HCT116 (cell line): Measurements from ENCODE around the gene RPL18A. TPM values are rescaled to one million over a fixed set of nuclear protein-coding genes. Genes with fewer than 3 reads are reported as not detected.

Experiments used
- ATAC-seq: fragments of 200-7000 bp; cut with Tn5 transposase; 2 replicates; pipeline ENCODE4 v1.9.1; 2020; ENCODE audit warnings: mild to moderate bottlenecking, moderate library complexity
- BruUV-seq: library from RNA; stranded (reverse); fragments of 400-500 nt; replicated peaks from 2 replicates; lab custom pipeline; 2021; lab: Mats Ljungman, UMichigan
- CTCF ChIA-PET: fragments of 300-600 bp; sonication (Branson Sonifier 250); formaldehyde crosslinking; loops from one replicate; lab custom pipeline; 2021; ENCODE audit warnings: antibody characterized with exemption; lab: Charles Lee
- POLR2A ChIA-PET: fragments of 300-600, 350-600 bp; sonication (Branson Sonifier 250); formaldehyde crosslinking; loops from one replicate; lab custom pipeline; 2021; ENCODE audit warnings: antibody characterized with exemption; lab: Charles Lee
- RAD21 ChIA-PET, 2 experiments: fragments of 300-600 bp; sonication (Branson Sonifier 250); formaldehyde crosslinking; loops; one replicate each; lab custom pipeline; 2023; ENCODE audit warnings: low total read pairs in 2 of 2; ENCODE audit not compliant: uncharacterized antibody in 2 of 2, unreplicated experiment in 2 of 2, low non-redundant PET in 1 of 2; lab: Charles Lee
- DNase-seq: peaks from one replicate; pipeline ENCODE4 v3.0.0-alpha.2; 2010; ENCODE audit warnings: low read depth, low spot score
- H2AFZ ChIP-seq: fragments of 200-600 bp; shearing (Covaris generic), sonication (generic); 2 replicates; pipeline ENCODE4 v1.6.1; 2017; ENCODE audit warnings: low read depth, mixed run types, mixed read lengths, antibody characterized with exemption, low read length; ENCODE audit not compliant: poor library complexity, severe bottlenecking
- H3K27ac ChIP-seq: 2 replicates; pipeline ENCODE4 v1.5.1; 2012; ENCODE audit warnings: low read depth, low read length
- H3K27me3 ChIP-seq: fragments of 200-600 bp; sonication (generic); 2 replicates; pipeline ENCODE4 v1.6.1; 2016; ENCODE audit warnings: mixed run types, low read length, mixed read lengths; ENCODE audit not compliant: insufficient read depth
- H3K36me3 ChIP-seq, 2 experiments: fragments of 200-500 bp in 1 of 2; fragments of 200-600 bp in 1 of 2; sonication (Bioruptor generic) in 1 of 2; sonication (generic) in 1 of 2; 2 replicates each; pipeline versions ENCODE4 v1.5.1 to v1.6.1; 2014 to 2016; ENCODE audit warnings: low read length in 2 of 2, inconsistent platforms in 1 of 2, mixed read lengths in 1 of 2, mixed run types in 1 of 2; ENCODE audit not compliant: insufficient read depth in 2 of 2, control insufficient read depth in 1 of 2
- H3K4me1 ChIP-seq, 2 experiments: fragments of 200-600 bp in 1 of 2; sonication (generic) in 1 of 2; 2 replicates each; pipeline versions ENCODE4 v1.5.1 to v1.6.1; 2012 to 2017; ENCODE audit warnings: low read length in 2 of 2, inconsistent platforms in 1 of 2, mild to moderate bottlenecking in 1 of 2, mixed read lengths in 1 of 2, mixed run types in 1 of 2, moderate library complexity in 1 of 2; ENCODE audit not compliant: insufficient read depth in 2 of 2, control insufficient read depth in 1 of 2
- H3K4me2 ChIP-seq: fragments of 200-600 bp; sonication (generic); 2 replicates; pipeline ENCODE4 v1.6.1; 2017; ENCODE audit warnings: mixed run types, low read length, mixed read lengths
- H3K4me3 ChIP-seq, 2 experiments: fragments of 200-600 bp in 1 of 2; sonication (generic) in 1 of 2; replicated peaks in 1 of 2; 2 replicates each; pipeline ENCODE4 v1.5.1; 2011 to 2016; ENCODE audit warnings: low read length in 2 of 2, control low read depth in 1 of 2, low read depth in 1 of 2, mild to moderate bottlenecking in 1 of 2, mixed read lengths in 1 of 2, mixed run types in 1 of 2
- H3K79me2 ChIP-seq: fragments of 200-600 bp; sonication (generic); 2 replicates; pipeline ENCODE4 v1.6.1; 2017; ENCODE audit warnings: mild to moderate bottlenecking, mixed run types, low read length, moderate library complexity, mixed read lengths; ENCODE audit not compliant: insufficient read depth
- H3K9ac ChIP-seq: fragments of 200-600 bp; sonication (generic); 2 replicates; pipeline ENCODE4 v1.6.1; 2016; ENCODE audit warnings: low read length, mixed read lengths
- H3K9me2 ChIP-seq: fragments of 200-600 bp; sonication (generic), shearing (Covaris generic); 2 replicates; pipeline ENCODE4 v1.6.1; 2017; ENCODE audit warnings: mixed run types, mild to moderate bottlenecking, moderate library complexity; ENCODE audit not compliant: insufficient read depth
- H3K9me3 ChIP-seq, 2 experiments: fragments of 200-500 bp in 1 of 2; fragments of 200-600 bp in 1 of 2; sonication (Bioruptor generic) in 1 of 2; sonication (generic) in 1 of 2; 2 replicates each; pipeline ENCODE4 v1.6.1; 2014 to 2017; ENCODE audit warnings: low read length in 2 of 2, mixed read lengths in 2 of 2, inconsistent platforms in 1 of 2, low read depth in 1 of 2, mild to moderate bottlenecking in 1 of 2, mixed run types in 1 of 2, moderate library complexity in 1 of 2; ENCODE audit not compliant: control insufficient read depth in 1 of 2, insufficient read depth in 1 of 2
- H4K20me1 ChIP-seq: fragments of 200-600 bp; sonication (generic), shearing (Covaris generic); 2 replicates; pipeline ENCODE4 v1.6.1; 2017; ENCODE audit warnings: mixed run types, mild to moderate bottlenecking, moderate library complexity; ENCODE audit not compliant: insufficient read depth
- CEBPB ChIP-seq: IDR thresholded peaks from 2 replicates; pipeline ENCODE4 v1.6.1; 2012; ENCODE audit warnings: low read depth
- CTCF ChIP-seq, 3 experiments: fragments of 200-600 bp in 1 of 3; sonication (generic) in 1 of 3; IDR thresholded peaks in 2 of 3; conservative IDR thresholded peaks in 1 of 3; 2 replicates each; pipeline ENCODE4 v1.5.1; 2012 to 2017; ENCODE audit warnings: low read depth in 2 of 3, low read length in 2 of 3, antibody characterized with exemption in 1 of 3, borderline replicate concordance in 1 of 3, control low read depth in 1 of 3, mild to moderate bottlenecking in 1 of 3, mixed read lengths in 1 of 3, mixed run types in 1 of 3, moderate library complexity in 1 of 3; ENCODE audit not compliant: insufficient read depth in 1 of 3
- EGR1 ChIP-seq: IDR thresholded peaks from 2 replicates; pipeline ENCODE4 v1.6.1; 2012; ENCODE audit warnings: low read depth
- ELF1 ChIP-seq: IDR thresholded peaks from 2 replicates; pipeline ENCODE4 v1.6.1; 2012; ENCODE audit warnings: low read depth, borderline replicate concordance
- EZH2 ChIP-seq: fragments of 200-600 bp; sonication (generic); IDR thresholded peaks from 2 replicates; pipeline ENCODE4 v1.6.1; 2017; ENCODE audit warnings: antibody characterized with exemption, mixed run types
- POLR2AphosphoS5 ChIP-seq: IDR thresholded peaks from 2 replicates; pipeline ENCODE4 v1.6.1; 2011; ENCODE audit warnings: mild to moderate bottlenecking, low read depth, low read length, moderate library complexity
- SRF ChIP-seq: IDR thresholded peaks from 2 replicates; pipeline ENCODE4 v1.6.1; 2012; ENCODE audit warnings: low read depth
- ZBTB33 ChIP-seq: IDR thresholded peaks from 2 replicates; pipeline ENCODE4 v1.6.1; 2011; ENCODE audit warnings: mild to moderate bottlenecking, low read length, moderate library complexity; ENCODE audit not compliant: insufficient replicate concordance; ENCODE audit errors: extremely low read depth
- ZFX ChIP-seq: fragments of 450-650 bp; IDR thresholded peaks from 2 replicates; pipeline ENCODE4 v1.6.1; 2017
- intact Hi-C: fragments of 100-400 bp; cut with micrococcal nuclease; formaldehyde crosslinking; loops from 2 replicates; pipeline ENCODE4 v1.10.0; 2022
- total RNA-seq: library from RNA; stranded (reverse); gene quantifications from one replicate; pipeline ENCODE4 v1.2.1, GENCODE V29; 2021; ENCODE audit not compliant: unreplicated experiment

Gene RPL18A
- total RNA-seq, 1 experiment from 2014 or later = 3,525 TPM

DNA sequence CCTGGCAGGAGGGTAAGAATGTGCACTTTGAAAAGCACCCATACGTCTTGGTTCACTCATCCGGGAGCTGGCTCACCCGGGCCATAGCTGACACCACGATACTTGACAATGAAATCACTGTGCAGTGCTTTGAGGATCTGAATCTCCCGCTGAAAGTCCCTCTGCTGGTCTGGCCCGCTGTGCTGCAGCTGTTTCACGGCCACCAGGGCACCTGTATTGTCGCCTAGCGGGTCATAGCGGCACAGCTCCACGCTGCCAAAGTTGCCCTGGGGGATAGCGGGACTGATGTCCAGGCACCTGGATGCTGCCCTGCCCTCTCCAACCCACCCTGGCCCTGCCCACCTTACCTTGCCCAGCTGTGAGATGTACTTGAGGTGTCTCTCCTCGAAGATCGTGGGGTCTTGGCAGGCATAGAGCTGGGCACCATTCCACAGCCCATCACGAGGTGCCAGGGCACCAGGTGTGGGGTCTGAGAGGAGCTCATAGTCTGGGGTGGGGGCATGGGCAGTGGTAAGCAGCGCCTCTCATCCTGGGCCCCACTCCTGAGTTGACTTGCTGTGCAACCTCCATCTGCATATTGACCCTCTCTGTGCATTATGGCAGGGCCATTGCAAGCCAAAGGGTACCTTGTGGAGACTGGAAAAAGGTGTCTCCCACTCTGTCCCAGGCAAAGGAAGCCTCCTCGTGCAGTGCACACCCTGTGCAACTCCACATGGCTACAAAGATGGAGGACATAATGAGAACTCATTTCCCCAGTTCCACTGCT is 27.1 kb upstream of the RPL18A start:
- H3K36me3 ChIP-seq = no peaks in the 10 kb centered on the region
- BruUV-seq = no TSS peak
- DNase-seq (no peak), ATAC-seq (no peak)
- H3K4me2 ChIP-seq = no peak overlapping the region
- ChIA-PET CTCF (no interaction called here), POLR2A (no interaction called here), RAD21 (no interaction called here)
- intact Hi-C loops = no loop called here
- H3K9ac ChIP-seq = no peak overlapping the region
- no peaks in the 10 kb centered on the region for H3K9me3 ChIP-seq
- no peaks in the 10 kb centered on the region for H3K27me3 ChIP-seq
- no peak overlapping the region for H2AFZ ChIP-seq
- TF ChIP-seq ZFX (no peak), CEBPB (no peak), ZBTB33 (no peak), EGR1 (no peak), CTCF (IDR thresholded peaks at IDR 0.05 in 2 of 3, conservative IDR thresholded peaks at IDR 0.05 in 1 of 3; ENCODE audit: borderline replicate concordance in 1 of 3, insufficient read depth in 1 of 3, low read depth in 2 of 3, low read length in 2 of 3) (no peak), EZH2 (no peak), POLR2AphosphoS5 (no peak), ELF1 (no peak), SRF (no peak)
- peaks cover 15 to 37% of the 10 kb centered on the region in 2 experiments for H3K4me1 ChIP-seq
- H3K9me2 ChIP-seq = no peaks in the 10 kb centered on the region
- H3K4me3 ChIP-seq = no peak overlapping the region
- no peaks in the 10 kb centered on the region for H3K79me2 ChIP-seq
- no peaks in the 10 kb centered on the region for H4K20me1 ChIP-seq
- no peak overlapping the region for H3K27ac ChIP-seq
